Central memory CD8-positive, alpha-beta T cell (primary cell): ENCODE data around the gene HBG2.
"Not testable (repeated sequence)": the region's sequence is repeated elsewhere in the genome, so short reads cannot be mapped to it uniquely, and the experiment has no call there.

ENCODE experiments used
- ATAC-seq: fragments of 150-1000 bp; cut with Tn5 transposase; replicated peaks from 2 replicates; pipeline ENCODE4 v1.10.0; 2022; ENCODE audit warnings: mild to moderate bottlenecking, moderate FRiP score, moderate number of reproducible peaks; ENCODE audit not compliant: poor library complexity, severe bottlenecking; ENCODE audit errors: extremely low read depth
- DNase-seq, 2 donors: peaks; one replicate each; pipeline ENCODE4 v3.0.0; 2021; ENCODE audit warnings: low spot score in 2 of 2
- H3K27ac Mint-ChIP-seq: one replicate; pipeline ENCODE4 v1.8.0; 2022; ENCODE audit warnings: low read depth, mild to moderate bottlenecking, moderate library complexity, mixed read lengths
- H3K27me3 Mint-ChIP-seq: one replicate; pipeline ENCODE4 v1.8.0; 2022; ENCODE audit warnings: mixed read lengths
- H3K36me3 Mint-ChIP-seq: one replicate; pipeline ENCODE4 v1.8.0; 2022; ENCODE audit warnings: mild to moderate bottlenecking, moderate library complexity, mixed read lengths; ENCODE audit not compliant: insufficient read depth
- H3K4me1 Mint-ChIP-seq: one replicate; pipeline ENCODE4 v1.8.0; 2022; ENCODE audit warnings: mixed read lengths
- H3K4me3 Mint-ChIP-seq: one replicate; pipeline ENCODE4 v1.8.0; 2022; ENCODE audit warnings: mild to moderate bottlenecking, moderate library complexity, mixed read lengths
- H3K9me3 Mint-ChIP-seq: one replicate; pipeline ENCODE4 v1.8.0; 2022; ENCODE audit warnings: mixed read lengths

HBG2 gene

DNA sequence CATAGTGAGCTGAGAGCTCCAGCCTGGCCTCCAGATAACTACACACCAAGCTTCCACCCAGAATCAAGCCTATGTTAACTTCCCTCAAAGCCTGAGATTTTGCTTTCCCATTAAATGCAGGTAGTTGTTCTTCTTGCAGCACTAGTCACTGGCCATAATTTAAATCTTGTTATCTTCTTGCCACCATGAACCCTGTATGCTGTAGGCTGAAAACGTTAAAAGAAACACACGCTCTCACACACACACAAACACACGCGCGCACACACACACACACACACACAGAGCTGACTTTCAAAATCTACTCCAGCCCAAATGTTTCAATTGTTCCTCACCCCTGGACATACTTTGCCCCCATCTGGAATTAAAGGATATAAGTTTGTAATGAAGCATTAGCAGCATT lies 1.1 kb downstream of the HBG2 start:
- H3K27me3 Mint-ChIP-seq: peaks cover 14% of the 10 kb centered on the region
- not testable (repeated sequence) for H3K27ac Mint-ChIP-seq, H3K9me3 Mint-ChIP-seq, ATAC-seq, DNase-seq, H3K36me3 Mint-ChIP-seq, H3K4me3 Mint-ChIP-seq, H3K4me1 Mint-ChIP-seq

GRCh38 chr11:5252919-5253265 lies 1.7 kb downstream of the HBG2 start:
- Mint-ChIP-seq H3K9me3 (peaks cover 4% of the 10 kb centered on the region), H3K27ac (no peak overlapping the region), H3K4me3 (no peak overlapping the region), H3K27me3 (peaks cover 14% of the 10 kb centered on the region), H3K36me3 (no peaks in the 10 kb centered on the region), H3K4me1 (no peaks in the 10 kb centered on the region)
- ATAC-seq (no peak), DNase-seq (no peak)

DNA sequence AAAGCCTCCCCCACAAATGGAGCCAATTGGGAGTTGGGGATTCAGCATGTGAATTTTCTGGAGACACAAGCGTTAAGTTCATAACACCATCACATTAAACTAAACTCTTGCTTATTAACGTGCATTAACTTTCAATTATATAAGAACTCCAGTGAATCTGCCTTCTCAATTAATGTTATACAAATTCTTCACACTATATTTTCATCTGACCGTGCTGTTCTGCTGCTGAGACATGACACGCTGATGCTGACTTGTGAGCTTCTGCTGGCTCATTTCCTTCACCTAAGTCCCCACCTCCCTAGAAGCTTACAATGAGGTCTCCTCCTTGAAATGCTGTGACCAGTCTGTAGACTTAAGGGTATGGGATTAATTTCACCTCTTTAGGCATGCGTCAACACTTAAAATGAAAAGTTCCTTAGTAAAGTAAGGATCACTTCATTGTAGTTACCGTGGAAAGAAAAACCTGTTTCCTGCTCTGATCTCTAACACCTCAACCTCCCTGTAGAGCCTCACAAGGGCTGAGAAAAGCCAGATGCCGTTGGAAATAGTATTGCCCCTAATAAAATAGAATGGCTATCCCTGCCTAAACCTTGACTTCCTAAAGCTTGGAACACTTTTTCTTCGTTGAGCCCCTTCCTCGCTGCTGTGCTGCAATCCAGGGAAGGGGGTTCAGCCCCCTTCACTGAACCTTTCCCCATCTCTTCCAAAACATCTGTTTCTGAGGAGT lies 2.2 kb downstream of the HBG2 start:
- Mint-ChIP-seq H3K36me3 (no peaks in the 10 kb centered on the region), H3K4me3 (no peak overlapping the region), H3K27ac (no peak overlapping the region)

GRCh38 chr11:5251746-5252145 lies 2.8 kb downstream of the HBG2 start:
- Mint-ChIP-seq H3K4me3 (no peak overlapping the region), H3K9me3 (no peaks in the 10 kb centered on the region), H3K27ac (no peak overlapping the region), H3K4me1 (no peaks in the 10 kb centered on the region), H3K27me3 (peaks cover 14% of the 10 kb centered on the region), H3K36me3 (no peaks in the 10 kb centered on the region)
- DNase-seq (no peak), ATAC-seq (no peak)

More for the DNA sequence above, 2.2 kb downstream of the HBG2 start:
- DNase-seq: no peak
- Mint-ChIP-seq H3K27me3 (peaks cover 14% of the 10 kb centered on the region), H3K4me1 (no peaks in the 10 kb centered on the region), H3K9me3 (no peaks in the 10 kb centered on the region)
- ATAC-seq: no peak

GRCh38 chr11:5250543-5251204 lies 3.9 kb downstream of the HBG2 start:
- Mint-ChIP-seq H3K27ac (no peak overlapping the region), H3K9me3 (no peaks in the 10 kb centered on the region), H3K36me3 (no peaks in the 10 kb centered on the region), H3K4me1 (no peaks in the 10 kb centered on the region), H3K4me3 (no peak overlapping the region), H3K27me3 (peaks cover 8% of the 10 kb centered on the region)
- ATAC-seq (no peak), DNase-seq (no peak)

DNA sequence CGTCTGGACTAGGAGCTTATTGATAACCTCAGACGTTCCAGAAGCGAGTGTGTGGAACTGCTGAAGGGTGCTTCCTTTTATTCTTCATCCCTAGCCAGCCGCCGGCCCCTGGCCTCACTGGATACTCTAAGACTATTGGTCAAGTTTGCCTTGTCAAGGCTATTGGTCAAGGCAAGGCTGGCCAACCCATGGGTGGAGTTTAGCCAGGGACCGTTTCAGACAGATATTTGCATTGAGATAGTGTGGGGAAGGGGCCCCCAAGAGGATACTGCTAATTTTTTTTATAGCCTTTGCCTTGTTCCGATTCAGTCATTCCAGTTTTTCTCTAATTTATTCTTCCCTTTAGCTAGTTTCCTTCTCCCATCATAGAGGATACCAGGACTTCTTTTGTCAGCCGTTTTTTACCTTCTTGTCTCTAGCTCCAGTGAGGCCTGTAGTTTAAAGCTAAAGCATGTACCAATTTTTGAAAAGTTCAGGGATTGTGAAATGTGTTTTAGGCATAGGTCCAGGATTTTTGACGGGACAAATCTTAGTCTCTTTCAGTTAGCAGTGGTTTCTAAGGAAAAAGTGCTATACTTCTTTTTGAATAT lies 4.7 kb downstream of the HBG2 start, which contains the start of gene HBG1:
HBG1 (minus strand) TSS at position 51 of the 590 bp plus-strand sequence. CDS start 53 bp downstream, outside the sequence.
- not testable (repeated sequence) for H3K4me3 Mint-ChIP-seq, H3K27ac Mint-ChIP-seq, H3K36me3 Mint-ChIP-seq, H3K9me3 Mint-ChIP-seq, H3K4me1 Mint-ChIP-seq, H3K27me3 Mint-ChIP-seq, ATAC-seq, DNase-seq

- H3K4me1 Mint-ChIP-seq, H3K27ac Mint-ChIP-seq, H3K36me3 Mint-ChIP-seq, ATAC-seq, H3K9me3 Mint-ChIP-seq, H3K4me3 Mint-ChIP-seq, DNase-seq, H3K27me3 Mint-ChIP-seq: not testable (repeated sequence)
These were observed 6.1 kb downstream of the HBG2 start for GRCh38 chr11:5248498-5248897.

DNA sequence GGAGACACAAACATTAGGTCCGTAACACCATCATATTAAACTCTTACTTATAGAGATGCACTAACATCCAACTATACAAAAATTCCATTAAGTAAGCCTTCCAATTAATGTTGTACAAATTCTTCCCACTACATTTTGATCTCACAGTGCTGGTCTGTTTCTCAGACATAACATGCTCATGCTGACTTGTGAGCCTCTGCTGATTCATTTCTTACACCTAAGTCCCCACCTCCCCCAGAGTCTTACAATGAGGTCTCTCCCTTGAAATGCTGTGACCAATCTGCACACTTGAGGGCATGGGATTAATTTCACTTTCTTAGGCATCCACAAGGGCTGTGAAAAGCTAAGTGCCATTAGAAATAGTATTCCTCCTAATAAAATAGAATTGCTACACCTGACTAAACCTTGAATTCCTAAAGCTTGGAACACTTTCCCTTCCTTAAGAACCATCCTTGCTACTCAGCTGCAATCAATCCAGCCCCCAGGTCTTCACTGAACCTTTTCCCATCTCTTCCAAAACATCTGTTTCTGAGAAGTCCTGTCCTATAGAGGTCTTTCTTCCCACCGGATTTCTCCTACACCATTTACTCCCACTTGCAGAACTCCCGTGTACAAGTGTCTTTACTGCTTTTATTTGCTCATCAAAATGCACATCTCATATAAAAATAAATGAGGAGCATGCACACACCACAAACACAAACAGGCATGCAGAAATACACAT lies 6.9 kb downstream of the HBG2 start:
- no peak for DNase-seq
- Mint-ChIP-seq H3K36me3 (no peaks in the 10 kb centered on the region), H3K4me3 (no peak overlapping the region), H3K9me3 (no peaks in the 10 kb centered on the region), H3K4me1 (no peaks in the 10 kb centered on the region), H3K27me3 (no peaks in the 10 kb centered on the region), H3K27ac (no peak overlapping the region)
- ATAC-seq: no peak

GRCh38 chr11:5246772-5247471 lies 7.7 kb downstream of the HBG2 start:
- Mint-ChIP-seq H3K9me3 (no peaks in the 10 kb centered on the region), H3K4me3 (no peak overlapping the region), H3K27ac (no peak overlapping the region), H3K36me3 (no peaks in the 10 kb centered on the region), H3K27me3 (no peaks in the 10 kb centered on the region), H3K4me1 (no peaks in the 10 kb centered on the region)
- DNase-seq (no peak), ATAC-seq (no peak)

DNA sequence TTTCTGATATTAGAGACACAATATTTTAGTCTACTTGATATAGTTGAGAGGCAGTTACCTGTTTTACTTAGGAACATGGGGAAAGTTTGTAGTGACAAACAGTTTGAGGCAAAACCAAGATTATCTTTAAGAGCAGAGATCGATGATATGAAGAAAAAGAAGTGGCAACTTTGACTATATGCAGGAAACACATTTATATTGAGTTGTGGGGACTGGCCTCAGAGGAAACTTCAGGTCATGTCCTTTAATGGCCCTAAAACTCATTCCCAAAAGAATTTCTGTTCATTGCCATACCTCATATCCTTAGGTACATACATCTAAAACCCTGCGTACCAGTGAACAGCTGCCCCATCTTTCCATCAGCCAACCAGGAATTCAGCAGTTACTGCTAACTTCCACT lies 9.4 kb downstream of the HBG2 start:
- Mint-ChIP-seq H3K9me3 (no peaks in the 10 kb centered on the region), H3K4me1 (no peaks in the 10 kb centered on the region), H3K27me3 (no peaks in the 10 kb centered on the region), H3K27ac (no peak overlapping the region), H3K4me3 (no peak overlapping the region), H3K36me3 (no peaks in the 10 kb centered on the region)
- ATAC-seq: no peak
- DNase-seq: no peak

DNA sequence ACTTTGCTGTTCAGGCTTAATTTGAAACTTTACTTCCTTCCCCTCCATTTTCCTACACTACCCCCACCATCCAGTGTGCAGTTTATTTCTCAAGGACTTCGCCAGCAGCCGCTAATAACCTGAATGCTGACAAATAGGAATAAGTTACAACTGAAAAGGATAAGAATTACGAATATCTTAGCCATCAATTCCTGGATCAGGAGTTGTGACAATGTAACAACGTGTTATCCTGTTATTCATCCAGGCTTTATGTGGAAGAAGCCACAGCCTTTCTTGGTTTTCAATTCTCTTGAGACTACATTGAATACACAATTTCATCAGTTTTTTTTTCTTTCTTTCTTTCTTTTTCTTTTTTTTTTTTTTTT lies 10.8 kb downstream of the HBG2 start:
- no peak for DNase-seq
- Mint-ChIP-seq H3K4me3 (no peak overlapping the region), H3K27ac (no peak overlapping the region), H3K27me3 (no peaks in the 10 kb centered on the region), H3K9me3 (no peaks in the 10 kb centered on the region), H3K36me3 (no peaks in the 10 kb centered on the region), H3K4me1 (no peaks in the 10 kb centered on the region)
- no peak for ATAC-seq
